ENCODE results near the gene INF2.

INF2 gene

DNA sequence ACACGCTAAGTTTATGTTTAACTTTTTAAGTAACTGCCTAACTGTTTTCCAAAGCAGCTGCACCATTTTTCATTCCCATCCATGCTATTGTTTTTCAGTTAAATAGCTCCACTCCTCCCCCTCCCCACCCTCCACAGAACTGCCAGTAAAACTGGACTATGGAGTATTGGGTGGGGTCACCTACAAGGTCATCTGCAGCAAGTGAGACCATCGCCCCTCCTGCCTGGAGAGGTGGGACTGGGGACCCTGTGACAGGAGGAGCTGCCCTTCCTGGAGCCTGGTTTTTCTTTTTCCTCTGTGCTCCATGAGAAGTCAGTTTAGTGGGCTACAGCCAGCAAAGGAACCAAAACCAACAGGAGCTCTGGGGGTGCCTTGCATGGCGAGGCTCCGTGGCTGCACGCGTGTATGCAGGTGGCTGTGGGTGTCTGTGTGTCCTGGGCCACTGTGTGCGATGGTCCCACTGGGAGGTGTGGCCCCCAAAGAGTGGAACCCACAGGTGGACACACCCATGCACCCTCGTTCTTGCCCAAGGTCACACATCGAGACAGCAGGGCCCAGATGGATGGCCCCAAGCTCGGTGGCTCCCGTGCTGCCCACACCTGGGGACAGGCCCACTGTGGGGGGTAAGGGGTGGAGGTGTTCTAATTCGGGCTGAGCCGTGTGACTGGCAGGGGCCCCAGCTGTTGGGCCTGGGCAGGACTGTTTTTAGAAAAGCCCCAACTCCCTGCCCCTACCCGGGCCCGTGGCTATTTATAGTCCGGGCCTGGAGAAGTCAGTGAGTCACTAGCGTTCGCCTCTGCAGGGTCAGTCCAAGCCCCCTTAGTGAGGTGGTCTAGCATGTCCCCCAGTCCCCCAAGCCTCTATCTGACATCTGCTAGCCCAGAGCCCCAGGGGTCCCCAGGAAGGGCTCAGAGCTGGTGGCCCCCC is 32.4 kb downstream of the INF2 start:
- DNase-seq (ENCODE audit: low read depth): no peak
- TF ChIP-seq, protein P1, sequence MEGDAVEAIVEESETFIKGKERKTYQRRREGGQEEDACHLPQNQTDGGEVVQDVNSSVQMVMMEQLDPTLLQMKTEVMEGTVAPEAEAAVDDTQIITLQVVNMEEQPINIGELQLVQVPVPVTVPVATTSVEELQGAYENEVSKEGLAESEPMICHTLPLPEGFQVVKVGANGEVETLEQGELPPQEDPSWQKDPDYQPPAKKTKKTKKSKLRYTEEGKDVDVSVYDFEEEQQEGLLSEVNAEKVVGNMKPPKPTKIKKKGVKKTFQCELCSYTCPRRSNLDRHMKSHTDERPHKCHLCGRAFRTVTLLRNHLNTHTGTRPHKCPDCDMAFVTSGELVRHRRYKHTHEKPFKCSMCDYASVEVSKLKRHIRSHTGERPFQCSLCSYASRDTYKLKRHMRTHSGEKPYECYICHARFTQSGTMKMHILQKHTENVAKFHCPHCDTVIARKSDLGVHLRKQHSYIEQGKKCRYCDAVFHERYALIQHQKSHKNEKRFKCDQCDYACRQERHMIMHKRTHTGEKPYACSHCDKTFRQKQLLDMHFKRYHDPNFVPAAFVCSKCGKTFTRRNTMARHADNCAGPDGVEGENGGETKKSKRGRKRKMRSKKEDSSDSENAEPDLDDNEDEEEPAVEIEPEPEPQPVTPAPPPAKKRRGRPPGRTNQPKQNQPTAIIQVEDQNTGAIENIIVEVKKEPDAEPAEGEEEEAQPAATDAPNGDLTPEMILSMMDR (IDR thresholded peaks at IDR 0.05; ENCODE audit: low read depth, low read length, missing control alignments): no peak
- H3K4me3 ChIP-seq (ENCODE audit: low read depth, low read length): no peak overlapping the region

DNA sequence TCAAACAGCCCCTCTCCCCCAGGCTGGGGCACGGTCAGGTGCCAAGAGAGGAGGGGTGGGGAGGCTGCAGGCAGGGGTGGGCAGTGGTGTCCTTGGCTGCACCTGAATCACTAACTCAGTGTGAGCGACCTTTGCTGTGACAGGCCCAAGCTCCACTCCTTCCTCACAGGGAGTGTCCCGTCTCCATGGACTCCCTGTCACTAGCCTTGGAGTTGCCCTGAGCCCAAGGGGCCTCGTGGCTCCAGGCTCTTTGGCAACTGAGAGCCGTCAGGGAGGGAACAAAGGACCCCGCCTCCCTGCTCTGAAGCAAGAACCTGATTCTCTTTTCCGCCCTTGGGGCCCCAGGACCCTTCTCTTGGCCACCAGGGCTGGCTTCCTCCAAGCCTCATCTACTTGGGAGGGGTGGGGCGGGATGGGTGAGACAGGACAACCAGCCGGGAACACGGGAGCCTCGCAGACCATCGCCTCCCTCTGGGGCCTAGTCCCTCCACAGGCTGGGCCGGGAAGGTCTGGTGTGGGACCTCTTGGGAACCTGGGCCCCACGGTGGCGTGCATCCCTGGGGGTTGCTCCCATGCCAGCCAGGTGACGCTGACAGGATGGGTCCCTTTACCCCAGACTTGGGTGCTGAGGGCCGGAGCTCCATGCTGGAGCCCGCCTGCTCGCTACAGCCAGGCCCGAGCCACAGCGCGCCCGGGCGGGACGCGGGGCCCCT is 33.7 kb downstream of the INF2 start:
- H3K4me3 ChIP-seq (ENCODE audit: low read depth, low read length): no peak overlapping the region
- DNase-seq (ENCODE audit: low read depth): no peak

DNA sequence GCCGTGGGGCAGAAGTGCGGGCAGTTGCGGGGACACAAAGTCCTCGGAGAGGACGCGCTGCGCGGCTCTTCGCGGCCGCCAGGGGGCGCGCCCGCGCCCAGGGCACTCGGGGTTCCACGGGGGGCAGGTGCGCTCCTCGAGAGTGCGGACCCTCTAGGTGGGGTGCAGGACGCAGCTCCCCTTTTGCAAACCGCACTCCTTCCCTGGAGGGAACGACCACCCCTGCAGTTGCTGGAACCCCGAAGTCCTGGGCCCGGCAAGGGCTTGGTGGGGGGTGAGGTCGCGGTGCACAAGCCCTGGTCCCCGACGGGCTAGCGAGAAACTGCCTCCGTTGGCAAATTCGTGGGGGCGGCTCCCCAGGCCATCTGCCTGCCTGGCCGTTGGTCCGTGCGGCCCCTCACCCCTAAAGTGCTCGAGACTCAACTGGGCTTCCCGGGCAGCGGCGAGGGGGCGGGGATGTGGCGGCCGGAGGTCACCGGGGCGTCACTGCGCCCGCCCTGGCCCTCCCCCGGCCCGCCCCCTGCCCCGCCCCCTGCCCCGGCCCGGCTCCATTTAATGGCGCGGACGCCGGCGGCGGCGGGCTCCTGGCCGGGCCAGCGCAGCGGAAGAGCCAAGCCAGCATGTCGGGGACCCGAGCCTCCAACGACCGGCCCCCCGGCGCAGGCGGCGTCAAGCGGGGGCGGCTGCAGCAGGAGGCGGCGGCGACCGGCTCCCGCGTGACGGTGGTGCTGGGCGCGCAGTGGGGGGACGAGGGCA is 34.4 kb downstream of the INF2 start, which contains the start of gene ADSS1:
Gene ADSS1, plus strand, starts transcription at position 579 of the 756 bp plus-strand sequence. Its CDS starts 42 bp downstream, at position 621.
- TF ChIP-seq, protein P1 (IDR thresholded peaks at IDR 0.05; ENCODE audit: low read depth, low read length, missing control alignments): peak; percentile 98
- peak within 1 kb of the TSS; percentile 69 for H3K4me3 ChIP-seq (ENCODE audit: low read depth, low read length)
- DNase-seq (ENCODE audit: low read depth): no peak

More for the DNA sequence above, 33.7 kb downstream of the INF2 start:
- TF ChIP-seq, protein P1 (IDR thresholded peaks at IDR 0.05; ENCODE audit: low read depth, low read length, missing control alignments): no peak

- peak overlapping the region; percentile 69 for H3K4me3 ChIP-seq (ENCODE audit: low read depth, low read length)
- TF ChIP-seq, protein P1 (IDR thresholded peaks at IDR 0.05; ENCODE audit: low read depth, low read length, missing control alignments): no peak
- no peak for DNase-seq (ENCODE audit: low read depth)
Observed at GRCh38 chr14:104724407-104724980, 35.1 kb downstream of the INF2 start.

GRCh38 chr14:104724981-104725771 is 35.8 kb downstream of the INF2 start:
- no peak for DNase-seq (ENCODE audit: low read depth)
- TF ChIP-seq, protein P1 (IDR thresholded peaks at IDR 0.05; ENCODE audit: low read depth, low read length, missing control alignments): peak; percentile 5
- H3K4me3 ChIP-seq (ENCODE audit: low read depth, low read length): no peak overlapping the region
